ENCODE results near the gene TMBIM1.

DNA sequence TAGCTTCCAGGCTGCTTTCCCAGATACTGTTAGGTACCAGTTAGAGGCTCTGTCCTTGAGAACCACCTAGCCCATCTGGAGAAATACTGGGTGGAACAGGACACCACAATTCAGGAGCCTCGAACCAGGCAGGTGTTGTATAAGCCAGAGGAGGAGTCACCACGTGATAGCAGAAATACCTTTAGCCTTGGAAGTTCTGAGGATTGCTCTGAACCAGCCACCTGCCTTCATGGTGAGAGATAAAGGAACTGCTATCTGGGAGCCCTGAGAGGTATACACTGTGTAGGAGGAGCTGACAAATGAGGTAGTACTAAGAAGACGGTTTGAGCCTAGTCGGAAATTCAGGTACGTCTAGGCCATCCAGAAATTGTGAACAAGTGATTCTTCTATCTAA, 39.1 kb downstream of the TMBIM1 start:
- TF ChIP-seq ZNF12 (CRISPR knock-in tag; IDR thresholded peaks at IDR 0.05) = no peak
- TF ChIP-seq ZNF311 (CRISPR knock-in tag; IDR thresholded peaks at IDR 0.05) = no peak
- no peak for TF ChIP-seq SNRNP70 (optimal IDR thresholded peaks at IDR 0.05; ENCODE audit: low read depth, low read length)
